Sigmoid colon (tissue), 4 donors: ENCODE results near the gene ARL6IP4.

Experiments used
- POLR2A ChIP-seq, 2 donors: fragments of 450-650 bp; IDR thresholded peaks; one replicate each; pipeline ENCODE4 v1.6.1; 2016; ENCODE audit warnings: antibody characterized with exemption in 2 of 2, mild to moderate bottlenecking in 2 of 2, moderate library complexity in 2 of 2
- POLR2AphosphoS5 ChIP-seq, 4 donors: sonication (generic); formaldehyde crosslinking; IDR thresholded peaks; one replicate each; pipeline ENCODE4 v1.6.1; 2017; ENCODE audit warnings: antibody characterized with exemption in 4 of 4
- TF ChIP-seq, protein P1 (sequence below), 4 experiments: fragments of 450-650 bp in 3 of 4; fragments of 200-600 bp in 1 of 4; IDR thresholded peaks; one replicate each; pipeline ENCODE4 v1.5.1; 2016 to 2019; ENCODE audit warnings: antibody characterized with exemption in 4 of 4, mild to moderate bottlenecking in 3 of 4, moderate library complexity in 2 of 4

DNA sequence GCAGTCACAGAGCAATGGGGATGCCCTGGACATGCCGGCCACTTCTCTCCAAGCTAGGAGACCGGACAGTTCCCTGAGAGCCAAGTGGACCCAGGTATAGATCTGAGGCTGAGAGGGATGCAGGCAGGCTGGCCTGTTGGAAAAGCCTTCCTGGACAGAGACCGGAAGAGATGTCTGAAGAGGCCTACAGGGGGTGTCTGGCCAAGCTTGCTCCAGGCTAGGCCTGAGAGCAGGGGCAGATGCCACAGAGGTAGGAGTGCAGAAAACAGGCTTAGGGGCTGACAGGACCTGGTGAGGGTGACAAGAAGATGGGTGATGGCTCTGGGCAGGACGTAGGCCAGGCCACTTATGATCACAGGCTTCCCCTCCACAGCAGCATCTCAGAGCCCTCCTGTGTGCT, 30.2 kb downstream of the ARL6IP4 start:
- TF ChIP-seq, protein P1, sequence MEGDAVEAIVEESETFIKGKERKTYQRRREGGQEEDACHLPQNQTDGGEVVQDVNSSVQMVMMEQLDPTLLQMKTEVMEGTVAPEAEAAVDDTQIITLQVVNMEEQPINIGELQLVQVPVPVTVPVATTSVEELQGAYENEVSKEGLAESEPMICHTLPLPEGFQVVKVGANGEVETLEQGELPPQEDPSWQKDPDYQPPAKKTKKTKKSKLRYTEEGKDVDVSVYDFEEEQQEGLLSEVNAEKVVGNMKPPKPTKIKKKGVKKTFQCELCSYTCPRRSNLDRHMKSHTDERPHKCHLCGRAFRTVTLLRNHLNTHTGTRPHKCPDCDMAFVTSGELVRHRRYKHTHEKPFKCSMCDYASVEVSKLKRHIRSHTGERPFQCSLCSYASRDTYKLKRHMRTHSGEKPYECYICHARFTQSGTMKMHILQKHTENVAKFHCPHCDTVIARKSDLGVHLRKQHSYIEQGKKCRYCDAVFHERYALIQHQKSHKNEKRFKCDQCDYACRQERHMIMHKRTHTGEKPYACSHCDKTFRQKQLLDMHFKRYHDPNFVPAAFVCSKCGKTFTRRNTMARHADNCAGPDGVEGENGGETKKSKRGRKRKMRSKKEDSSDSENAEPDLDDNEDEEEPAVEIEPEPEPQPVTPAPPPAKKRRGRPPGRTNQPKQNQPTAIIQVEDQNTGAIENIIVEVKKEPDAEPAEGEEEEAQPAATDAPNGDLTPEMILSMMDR (IDR thresholded peaks at IDR 0.05): no peak
- TF ChIP-seq POLR2A (IDR thresholded peaks at IDR 0.05): no peak
- no peak for TF ChIP-seq POLR2AphosphoS5 (IDR thresholded peaks at IDR 0.05)
